GM12875 (cell line): ENCODE results near the gene SH3PXD2B.
"Not testable (repeated sequence)": the region's sequence is repeated elsewhere in the genome, so short reads cannot be mapped to it uniquely, and the experiment has no call there.

Experiments
- H3K4me3 ChIP-seq: one replicate; pipeline ENCODE4 v1.5.1; 2011; ENCODE audit warnings: low read depth, low read length, control low read depth
- CTCF ChIP-seq: IDR thresholded peaks from 2 replicates; pipeline ENCODE4 v1.5.1; 2011; ENCODE audit warnings: low read depth, mild to moderate bottlenecking, control low read depth, inconsistent platforms, low read length, moderate library complexity, borderline replicate concordance; ENCODE audit not compliant: insufficient read depth

The SH3PXD2B gene

GRCh38 chr5:172405226-172406107 lies 48.9 kb downstream of the SH3PXD2B start:
- no peak overlapping the region for H3K4me3 ChIP-seq
- no peak for TF ChIP-seq CTCF

DNA sequence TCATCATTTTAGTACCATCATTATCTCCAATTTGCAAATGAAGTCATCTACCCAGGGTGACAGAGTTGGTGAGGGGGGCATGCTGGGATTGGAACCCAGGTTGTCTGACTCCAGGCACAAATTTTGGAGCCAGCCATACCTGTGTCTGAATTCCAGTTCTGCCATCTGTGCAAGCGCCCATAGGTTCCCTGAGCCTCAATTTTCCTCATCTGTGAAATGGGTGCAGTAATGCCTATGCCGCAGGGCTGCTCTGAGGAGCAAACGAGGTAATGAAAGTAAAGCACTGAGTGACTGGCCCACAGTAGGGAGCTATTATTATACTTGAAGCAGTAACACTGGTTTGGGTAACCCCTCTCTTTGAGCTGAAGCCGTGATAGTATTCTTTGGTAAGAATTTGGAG lies 49.6 kb downstream of the SH3PXD2B start:
- TF ChIP-seq CTCF = no peak
- H3K4me3 ChIP-seq = no peak overlapping the region

- no peak overlapping the region for H3K4me3 ChIP-seq
- TF ChIP-seq CTCF = no peak
These were observed 50.5 kb downstream of the SH3PXD2B start for GRCh38 chr5:172403817-172404216.

DNA sequence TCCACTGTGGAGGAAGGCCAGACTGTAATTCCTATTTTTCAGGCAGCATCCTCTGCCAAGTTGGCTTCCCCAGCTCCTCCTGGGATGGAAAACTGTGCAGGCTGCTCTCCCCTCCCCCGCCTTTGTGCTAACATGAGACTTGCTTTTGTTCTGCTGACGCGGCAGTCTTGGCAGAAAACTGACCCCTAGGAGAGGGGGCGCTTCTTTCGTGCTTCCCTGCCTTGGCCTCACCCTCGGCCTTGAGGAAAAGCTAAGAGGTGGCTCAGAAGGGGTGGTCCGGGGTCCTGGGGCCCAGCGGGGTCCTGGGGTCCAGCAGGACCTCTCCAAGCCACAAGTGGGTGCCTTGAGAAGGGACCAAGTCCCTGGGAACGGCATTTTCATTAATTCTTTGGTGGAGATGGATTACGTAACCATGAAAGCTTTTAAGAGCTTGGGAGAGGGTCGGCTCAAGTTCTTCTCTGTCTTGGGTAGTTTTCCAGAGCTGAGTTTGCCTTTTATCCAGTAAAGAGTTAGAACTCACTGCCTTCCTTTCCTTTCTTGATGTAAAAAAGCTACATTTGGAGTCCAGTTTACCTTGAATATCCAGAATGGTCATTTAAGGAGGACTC lies 51.0 kb downstream of the SH3PXD2B start:
- no peak for TF ChIP-seq CTCF
- H3K4me3 ChIP-seq = no peak overlapping the region

- H3K4me3 ChIP-seq = no peak overlapping the region
- TF ChIP-seq CTCF = no peak
These were observed 51.7 kb downstream of the SH3PXD2B start for GRCh38 chr5:172402531-172403188.

- H3K4me3 ChIP-seq = not testable (repeated sequence)
These were observed 52.3 kb downstream of the SH3PXD2B start for GRCh38 chr5:172402031-172402430.

- H3K4me3 ChIP-seq = no peak overlapping the region
- TF ChIP-seq CTCF = no peak
These were observed 54.5 kb downstream of the SH3PXD2B start for GRCh38 chr5:172399826-172400225.
